T1000 (cell line): Measurements from ENCODE around the gene ATP6V0C.

ENCODE experiments used
- DNase-seq: peaks from one replicate; lab custom pipeline; 2025; ENCODE audit warnings: mixed read lengths; lab: John Stamatoyannopoulos, UW

ATP6V0C gene

DNA sequence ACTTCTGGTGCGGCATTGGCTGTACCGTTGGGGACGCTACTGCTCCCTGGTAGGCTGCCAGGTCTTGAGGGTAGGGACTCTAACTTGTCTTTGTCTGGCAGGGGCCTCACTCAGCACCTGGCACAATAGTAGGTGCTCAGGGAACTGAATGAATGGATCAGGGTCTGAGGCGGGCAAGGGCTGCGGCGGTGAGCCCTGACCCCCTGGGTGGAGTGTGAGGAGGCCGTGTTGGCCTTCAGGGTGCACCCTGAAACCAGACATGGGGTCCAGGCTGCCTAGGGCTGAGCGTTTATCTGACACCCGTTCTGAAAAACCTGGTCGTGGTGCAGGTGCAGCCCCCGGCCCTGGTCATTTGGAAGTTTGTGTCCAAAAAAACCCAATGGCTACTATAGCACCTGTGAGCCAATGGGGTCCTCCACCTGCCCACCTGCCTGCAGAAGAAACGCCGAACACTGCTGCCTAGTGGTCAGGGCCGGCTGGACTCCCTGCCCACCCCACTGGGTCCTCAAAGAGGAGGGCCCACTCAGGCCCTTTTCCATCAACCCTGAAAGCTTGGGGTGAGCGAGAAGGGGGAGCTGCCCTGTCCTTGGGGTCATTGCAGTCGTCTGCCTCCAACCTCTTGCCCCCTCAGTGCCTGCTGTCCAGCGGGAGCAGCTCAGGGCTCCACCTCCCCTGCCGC is 4.9 kb upstream of the ATP6V0C start:
- no peak for DNase-seq

DNA sequence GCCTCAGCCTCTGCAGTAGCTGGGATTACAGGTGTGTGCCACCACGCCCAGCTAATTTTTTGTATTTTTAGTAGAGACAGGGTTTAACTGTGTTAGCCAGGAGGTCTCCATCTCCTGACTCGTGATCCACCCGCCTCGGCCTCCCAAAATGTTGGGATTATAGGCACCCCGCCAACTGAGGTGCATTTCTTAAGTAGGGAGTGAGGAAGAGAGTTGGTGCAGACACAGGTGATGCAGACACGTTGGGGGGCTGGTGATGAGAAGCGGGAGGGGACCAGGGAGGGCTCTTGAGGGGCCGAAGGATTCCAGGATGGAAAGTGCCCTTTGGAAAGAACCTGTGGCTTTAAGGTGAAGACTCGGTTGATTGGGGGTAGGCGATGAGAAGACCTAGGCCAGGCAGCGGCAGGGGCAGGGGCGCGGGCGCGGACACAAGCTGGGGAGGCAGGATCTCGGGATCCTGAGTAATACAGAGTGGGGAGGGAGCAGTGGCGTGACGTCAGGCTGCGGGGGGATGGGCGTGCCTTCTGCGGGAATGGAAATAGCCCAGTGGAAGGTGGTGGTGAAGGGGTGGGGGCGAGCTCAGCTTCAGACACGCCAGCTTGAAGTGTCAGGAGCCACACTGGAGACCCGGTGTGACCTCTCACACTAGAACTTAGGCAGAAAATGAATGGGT is 2.5 kb upstream of the ATP6V0C start:
- DNase-seq, result peak; percentile 35

DNA sequence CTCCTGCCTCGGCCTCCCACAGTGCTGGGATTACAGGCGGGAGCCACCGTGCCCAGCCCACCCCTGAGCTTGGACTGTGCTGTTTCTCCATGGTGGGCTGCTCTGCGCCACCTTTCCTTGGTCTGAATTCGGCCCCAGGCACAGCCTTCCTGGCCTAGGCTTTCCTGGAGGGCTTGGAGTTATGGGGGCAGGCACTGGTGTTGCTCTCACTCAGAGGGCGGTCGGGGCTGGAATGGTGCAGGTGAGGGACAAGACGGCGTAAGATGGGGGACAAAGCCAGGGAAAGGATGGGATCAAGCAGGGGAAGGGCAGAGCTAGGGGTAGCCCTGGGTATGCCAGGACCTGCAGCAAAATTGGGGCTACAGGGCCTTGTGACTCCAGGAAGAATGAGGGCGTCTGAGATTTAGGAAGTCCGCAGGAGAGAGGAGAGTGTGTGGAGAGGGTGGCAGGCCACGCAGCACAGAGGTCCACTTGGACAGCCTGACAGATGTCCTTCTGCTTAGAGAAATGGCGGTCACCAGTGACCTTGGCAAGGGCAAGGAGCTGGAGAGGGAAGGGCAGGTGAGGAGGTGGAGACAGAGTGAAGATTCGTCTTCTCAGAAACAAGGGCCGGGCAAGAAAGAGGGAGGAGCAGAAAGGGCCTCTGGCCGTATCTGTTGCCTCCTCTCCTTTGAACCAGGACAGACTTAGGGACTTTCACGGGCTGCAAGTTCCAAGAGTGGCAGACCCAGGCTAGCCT is 1.6 kb upstream of the ATP6V0C start:
- no peak for DNase-seq

DNA sequence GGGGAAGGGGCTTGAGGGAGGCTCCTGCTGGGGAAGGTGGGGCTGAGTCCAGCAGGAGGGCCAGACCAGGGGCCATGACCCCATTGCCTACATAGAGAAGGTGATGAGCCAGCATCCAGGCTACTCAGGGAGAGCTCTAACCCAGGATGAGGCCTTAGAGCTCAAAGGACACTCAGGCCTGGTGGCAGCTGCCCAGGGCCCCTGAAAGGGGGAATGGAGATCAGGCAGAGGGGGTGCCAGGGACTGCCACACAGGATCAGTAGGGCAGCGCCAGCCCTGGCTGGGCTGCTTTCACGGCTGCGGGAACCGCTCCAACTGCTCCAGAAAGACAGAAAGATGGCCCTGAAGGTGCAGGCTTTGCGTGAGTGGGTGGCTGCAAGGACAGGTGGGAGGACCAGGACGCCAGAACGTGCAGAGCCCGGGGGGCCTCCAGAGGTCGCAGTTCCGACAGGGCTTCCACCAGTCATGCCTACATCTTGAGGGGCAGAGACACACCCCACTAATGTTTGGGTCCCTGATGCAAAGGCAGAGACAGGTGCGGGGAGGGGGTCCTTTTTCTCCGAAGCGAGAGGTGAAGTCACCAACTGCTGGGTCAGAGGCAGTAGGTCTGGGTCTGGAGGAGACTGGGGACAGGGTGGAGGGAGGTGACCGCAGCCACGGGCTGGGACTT is 882 bp upstream of the ATP6V0C start:
- DNase-seq, result no peak

DNA sequence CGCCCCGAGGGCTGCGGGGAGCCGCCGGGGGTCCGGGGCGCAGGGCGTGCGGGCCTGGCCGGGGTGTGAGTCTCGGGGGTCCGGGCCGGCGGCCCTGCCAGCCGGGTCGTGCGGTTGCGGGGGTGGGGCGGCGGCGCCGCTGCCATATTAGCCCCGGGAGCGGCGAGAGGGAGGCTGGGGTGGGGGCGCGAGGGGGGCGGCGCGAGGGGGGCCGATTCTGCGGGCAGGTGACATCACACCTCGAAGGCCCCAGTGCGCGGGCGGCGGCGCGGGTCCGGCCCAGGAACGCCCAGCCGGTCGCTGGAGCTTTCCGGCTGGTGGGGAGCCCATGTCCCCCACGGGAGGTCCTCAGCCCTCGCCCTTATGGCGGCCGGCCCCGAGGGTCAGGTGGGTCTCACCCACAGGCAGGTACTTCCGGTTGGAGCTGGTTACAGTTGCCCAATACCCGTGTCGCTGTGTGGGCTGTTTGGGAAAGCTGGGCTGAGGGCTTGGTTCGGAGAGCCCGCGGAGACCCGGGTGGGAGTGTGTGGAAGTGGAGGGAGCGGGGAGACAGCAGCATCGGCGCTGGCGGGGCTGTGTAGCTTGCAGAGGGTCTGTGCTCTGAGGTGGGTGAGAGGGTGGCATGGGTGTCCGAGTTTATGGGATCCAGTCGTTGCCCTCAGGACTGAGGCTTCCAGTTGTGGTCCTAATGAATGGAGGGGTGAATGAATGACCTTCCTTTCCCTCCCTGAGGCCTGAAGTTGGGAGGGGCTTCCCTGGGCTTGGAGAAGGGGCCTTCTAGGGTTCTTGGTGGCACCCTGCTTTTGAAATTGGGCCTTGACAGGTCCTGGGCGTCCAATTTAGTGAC is 804 bp downstream of the ATP6V0C start:
- DNase-seq, result no peak

DNA sequence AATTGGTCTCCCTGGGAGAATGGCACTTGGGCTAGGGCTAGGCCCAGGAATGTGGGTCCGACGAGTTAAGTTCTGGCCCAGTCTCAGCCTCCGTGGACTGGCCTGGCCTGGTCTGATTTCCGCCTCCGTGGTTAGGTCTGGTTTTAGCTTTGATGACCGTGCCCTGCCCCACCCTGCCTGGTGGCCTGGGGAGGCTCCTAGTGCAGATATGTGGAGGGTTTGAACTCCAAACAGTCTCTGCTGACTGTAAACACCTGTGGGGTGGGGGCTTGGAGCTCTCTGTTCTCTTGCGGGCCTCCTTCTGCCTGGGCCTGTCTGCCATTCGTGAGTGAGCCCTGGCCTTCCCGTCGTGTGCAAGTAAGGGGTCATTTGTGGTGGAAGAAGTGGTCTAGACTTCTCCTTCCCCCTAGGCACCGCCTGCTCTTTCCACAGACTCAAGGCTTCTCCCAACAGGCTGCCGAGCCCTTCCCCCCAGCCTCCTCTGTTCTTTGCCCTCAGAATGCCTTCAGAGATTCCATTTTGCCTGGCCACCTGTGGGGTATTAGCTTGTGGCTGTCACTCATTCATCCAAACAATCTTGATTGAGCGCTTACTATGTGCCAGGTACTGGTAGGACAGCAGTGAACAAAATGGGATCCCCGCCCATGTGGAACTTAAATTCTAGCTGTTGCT is 1.6 kb downstream of the ATP6V0C start:
- DNase-seq, result no peak

DNA sequence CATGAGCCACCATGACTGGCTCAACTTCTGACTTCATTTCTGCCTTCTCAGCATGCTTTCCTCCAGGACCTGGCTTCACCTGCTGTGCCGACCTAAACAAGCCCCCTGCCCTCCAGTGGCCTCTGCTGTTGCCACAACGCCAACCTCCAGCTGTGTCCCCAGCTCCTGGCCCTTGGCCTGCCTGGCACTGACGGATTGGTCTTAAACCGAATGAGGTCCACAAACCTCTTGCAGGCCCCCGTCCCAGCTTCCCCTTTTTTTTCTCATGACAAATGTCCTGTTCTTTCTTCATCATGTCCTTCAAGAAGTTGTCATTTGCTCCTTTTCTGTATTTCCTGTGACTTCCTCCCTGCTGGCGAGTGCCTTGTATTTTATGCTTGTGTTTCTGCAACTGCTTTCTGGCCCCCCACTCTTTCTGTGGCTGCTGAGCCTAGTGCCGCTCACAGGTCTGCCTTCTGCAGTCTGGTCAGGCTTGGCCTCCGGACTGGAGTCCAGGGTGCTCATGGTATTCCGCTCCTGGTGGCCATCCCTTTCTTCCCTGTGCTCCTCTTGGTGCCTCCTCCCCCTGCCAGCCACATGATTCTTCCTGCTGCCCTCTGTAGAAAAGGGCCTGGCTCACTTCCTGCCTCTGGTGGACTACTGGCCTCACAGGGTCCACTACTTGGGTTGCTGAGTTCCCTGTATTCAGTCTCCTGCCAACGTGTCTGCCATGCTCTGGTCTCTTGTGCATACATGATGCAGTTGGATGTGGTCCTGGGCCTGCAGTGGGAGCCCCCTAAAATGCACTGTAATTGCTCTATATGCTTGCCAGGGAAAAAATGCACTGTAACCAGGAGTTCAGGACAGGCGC is 2.9 kb downstream of the ATP6V0C start:
- no peak for DNase-seq

DNA sequence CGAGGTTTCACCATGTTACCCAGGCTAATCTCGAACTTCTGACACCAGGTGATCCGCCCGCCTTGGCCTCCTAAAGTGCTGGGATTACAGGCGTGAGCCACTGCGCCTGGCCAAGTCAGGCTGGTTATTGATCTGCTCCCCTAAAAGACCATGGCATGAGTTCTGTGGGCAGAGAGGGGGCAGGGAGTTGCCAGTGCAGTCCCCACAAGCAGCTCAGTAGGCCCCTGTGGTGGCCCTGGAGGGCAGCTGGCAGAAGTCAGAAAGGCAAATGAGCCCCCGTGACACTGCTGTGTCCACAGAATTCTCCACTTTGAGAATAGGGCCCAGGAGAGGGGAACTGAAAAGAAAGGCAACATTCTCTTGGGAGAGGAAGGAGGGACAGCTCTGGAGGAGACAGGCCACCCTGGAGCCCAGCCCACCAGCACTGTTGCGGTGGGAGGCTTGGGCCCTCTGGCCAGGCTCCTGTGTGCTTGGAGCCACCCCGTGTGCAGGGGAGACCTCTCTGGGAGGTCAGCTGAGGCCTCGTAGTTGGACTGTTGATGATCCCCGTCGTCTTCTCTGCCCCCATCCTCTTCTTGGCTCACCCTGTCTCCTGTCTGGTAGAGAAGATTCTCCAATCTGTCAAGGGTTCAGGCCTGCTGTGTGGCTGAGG is 4.3 kb downstream of the ATP6V0C start:
- DNase-seq, result no peak

DNA sequence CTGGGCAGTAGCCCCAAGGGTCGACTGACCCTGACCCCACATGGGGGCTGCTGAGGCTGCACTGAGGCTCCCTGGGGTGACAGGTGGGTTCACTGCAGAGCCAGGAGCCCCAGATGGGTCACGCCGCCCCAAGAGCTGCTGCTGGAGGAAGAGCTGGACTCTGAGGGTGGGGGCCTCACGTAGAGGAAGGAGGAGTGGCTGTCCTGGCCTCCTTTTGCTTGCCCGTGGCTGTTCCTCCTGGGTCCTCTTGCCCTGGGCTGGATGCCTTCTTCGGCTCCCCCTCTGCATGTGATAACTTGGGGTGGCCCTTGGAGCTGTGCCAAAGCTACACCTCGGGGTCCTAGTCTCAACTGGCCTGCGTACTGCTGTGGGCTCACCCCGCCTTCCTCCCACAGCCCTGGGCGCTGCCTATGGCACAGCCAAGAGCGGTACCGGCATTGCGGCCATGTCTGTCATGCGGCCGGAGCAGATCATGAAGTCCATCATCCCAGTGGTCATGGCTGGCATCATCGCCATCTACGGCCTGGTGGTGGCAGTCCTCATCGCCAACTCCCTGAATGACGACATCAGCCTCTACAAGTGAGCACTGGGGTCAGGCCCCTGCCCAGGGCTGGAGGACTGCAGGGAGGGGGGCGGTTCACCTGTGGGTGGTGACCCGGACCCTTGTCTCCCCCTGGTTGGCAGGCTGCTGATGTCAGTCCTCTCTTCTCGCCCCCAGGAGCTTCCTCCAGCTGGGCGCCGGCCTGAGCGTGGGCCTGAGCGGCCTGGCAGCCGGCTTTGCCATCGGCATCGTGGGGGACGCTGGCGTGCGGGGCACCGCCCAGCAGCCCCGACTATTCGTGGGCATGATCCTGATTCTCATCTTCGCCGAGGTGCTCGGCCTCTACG is 5.3 kb downstream of the ATP6V0C start:
- DNase-seq, result no peak

DNA sequence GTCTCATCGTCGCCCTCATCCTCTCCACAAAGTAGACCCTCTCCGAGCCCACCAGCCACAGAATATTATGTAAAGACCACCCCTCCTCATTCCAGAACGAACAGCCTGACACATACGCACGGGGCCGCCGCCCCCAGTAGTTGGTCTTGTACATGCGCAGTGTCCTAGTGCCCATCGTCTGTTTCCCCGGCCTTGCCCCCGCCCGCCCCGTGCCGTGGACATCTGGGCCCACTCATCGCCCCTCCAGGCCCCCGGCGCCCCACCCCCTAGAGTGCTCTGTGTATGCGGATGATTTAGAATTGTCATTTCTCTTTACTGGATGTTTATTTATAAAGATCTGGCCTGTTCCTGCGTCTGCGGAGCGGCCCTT is 5.9 kb downstream of the ATP6V0C start:
- no peak for DNase-seq

DNA sequence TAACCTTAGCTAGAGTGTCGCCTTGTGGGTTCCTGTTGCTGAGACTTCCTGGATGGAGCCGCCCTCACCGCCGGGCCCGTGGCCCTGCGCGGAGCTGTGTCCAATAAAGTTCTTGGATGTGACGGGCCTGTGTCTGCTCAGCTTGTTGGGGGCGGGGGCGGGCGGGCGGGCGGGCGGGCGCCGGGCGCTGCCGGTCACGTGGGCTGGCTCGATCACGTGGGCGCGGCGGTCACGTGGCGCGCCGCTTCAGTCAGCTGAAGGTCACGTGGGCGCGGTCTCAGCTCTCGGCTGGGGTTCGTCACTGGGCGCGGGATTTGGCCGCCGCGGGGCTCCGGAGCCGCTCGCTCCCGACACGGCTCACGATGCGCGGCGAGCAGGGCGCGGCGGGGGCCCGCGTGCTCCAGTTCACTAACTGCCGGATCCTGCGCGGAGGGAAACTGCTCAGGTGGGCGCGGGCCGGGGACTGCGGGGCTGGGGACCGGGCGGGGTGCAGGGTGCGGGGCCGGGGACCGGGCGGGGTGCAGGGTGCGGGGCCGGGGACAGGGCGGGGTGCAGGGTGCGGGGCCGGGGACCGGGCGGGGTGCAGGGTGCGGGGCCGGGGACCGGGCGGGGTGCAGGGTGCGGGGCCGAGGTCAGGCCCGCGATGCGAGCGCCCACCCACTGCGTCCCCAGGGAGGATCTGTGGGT is 6.5 kb downstream of the ATP6V0C start, which contains the start of gene AMDHD2:
AMDHD2 (plus strand) TSS at position 275 of the 687 bp plus-strand sequence; CDS start at position 363, 88 bp downstream.
- peak; percentile 90 for DNase-seq

DNA sequence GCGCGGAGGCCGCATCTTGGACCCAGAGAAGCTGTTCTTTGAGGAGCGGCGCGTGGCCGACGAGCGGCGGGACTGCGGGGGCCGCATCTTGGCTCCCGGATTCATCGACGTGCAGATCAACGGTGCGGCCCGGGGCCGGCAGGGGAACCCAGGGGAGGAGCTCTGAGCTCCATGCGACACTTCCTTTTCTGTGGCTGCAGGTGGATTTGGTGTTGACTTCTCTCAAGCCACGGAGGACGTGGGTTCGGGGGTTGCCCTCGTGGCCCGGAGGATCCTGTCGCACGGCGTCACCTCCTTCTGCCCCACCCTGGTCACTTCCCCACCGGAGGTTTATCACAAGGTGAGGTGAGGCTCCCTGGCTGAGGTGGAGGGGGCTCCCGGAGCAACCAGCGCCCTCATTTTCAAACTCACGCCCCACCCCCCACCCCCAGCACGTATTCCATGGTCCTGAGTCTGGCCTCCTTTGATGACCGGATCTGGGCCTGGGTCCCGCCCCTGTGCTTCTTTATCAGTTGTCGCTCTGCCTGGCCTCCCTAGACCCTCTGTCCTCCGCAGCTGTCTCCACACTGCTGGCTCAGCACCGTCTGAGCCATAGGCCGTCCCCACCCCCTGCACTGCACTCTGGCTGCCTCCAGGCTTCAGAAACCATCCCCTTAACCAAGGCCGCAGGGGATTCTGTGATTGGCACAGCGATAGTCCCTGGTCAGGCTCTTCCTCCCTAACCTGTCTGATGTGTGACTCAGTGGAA is 7.2 kb downstream of the ATP6V0C start:
- peak; percentile 44 for DNase-seq

DNA sequence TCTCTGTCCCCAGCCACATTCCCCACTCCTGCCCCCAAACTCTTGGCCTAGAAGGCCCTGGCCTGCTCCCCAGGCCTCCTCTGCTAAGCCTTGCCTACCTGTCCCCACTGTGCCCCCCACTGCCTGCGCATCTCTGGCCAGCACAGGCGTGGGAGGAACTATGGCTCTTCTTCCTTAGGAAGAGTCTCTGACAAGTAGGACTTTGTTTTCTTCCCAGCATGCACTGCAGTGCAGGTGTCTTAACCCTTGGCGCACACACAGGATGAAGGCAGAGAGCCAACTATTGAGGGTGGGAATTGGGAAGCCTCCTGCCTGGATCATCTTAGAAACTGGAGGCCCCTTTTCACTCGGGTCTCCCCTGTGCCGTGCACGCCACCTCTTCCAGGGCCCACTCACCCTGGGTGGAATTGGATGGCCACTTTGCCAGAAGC is 10.1 kb downstream of the ATP6V0C start:
- DNase-seq, result no peak

DNA sequence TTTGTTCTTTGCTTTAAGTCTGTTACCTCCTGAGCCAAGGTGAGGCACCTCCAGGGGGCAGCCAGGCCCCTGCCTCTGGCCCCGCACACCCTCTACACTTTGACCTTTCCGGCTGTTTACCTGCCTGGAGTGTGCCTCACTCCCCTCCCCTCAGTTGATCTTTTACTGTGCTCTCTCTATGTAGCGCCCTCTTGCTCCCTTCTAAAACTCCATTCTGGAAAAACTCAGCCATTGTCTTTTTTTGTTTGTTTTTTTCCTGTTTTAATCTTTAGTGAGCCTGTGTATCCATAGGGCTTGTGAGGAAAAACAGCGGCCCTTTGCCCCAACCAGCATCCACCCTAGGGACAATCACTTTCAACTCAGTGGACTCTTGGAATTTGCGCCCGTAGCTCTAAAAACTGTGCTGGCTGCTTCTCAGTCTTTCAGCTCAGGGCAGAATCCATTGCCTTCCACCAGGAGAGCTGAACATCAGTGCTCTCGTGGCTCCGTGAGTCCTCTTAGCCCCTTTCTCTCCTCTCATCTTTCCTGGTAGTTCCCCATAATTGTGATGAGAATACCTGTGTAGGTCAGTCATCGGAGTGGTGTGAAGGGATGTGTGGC is 10.7 kb downstream of the ATP6V0C start:
- DNase-seq, result no peak

DNA sequence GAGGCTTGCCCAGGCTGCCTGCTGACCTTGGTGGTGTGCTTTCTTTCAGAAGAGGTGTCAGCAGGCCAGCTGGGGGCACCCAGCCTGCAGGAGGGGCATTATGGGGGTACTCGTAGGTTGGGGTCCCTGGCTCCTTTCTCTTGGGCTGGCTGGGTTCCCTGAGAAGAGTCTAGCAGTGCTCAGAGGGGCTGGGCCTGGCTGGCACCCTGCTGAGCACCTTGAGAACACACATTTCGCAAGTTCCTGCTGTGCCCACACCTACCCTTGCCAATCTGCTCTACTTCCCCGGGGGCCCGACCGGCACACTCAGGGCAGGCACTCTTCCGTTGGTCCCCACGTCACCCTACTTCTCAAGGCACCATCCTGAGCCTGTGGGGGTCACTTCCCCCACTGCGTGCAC is 12.4 kb downstream of the ATP6V0C start:
- no peak for DNase-seq

DNA sequence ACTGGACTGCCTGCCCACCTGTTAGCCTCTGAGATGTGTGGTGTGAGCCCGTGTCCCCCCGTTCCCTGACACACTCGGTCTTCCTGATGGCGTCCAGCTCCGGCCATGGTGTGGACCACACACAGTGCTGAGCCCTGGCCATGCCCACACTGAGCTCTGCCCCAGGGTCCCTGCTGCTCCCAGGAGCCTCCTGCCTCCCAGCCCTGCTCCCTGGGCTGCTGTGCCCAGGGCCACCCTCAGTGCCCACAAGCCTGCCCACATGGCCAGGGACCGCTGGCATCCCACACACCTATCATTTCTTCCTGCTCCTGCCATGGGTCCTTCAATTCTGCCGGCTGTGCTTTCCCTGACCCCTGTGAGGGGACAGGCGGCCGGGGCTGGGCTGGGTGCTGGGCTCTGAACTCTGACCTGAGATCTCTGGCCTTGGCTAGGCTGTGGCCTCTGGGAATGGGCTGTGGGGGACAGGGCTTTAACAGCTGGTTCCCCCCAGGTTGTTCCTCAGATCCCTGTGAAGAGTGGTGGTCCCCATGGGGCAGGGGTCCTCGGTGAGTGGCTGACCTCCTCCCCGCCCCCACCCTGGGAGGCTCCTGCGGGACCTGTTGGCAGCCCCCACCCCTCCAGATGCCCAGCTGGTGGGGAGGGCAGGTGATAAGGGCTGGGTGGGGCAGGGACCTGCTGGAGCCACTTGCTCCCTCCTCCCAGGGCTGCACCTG is 13.5 kb downstream of the ATP6V0C start:
- DNase-seq, result no peak
